Measurements from ENCODE around the gene FOXL2. TPM values are rescaled to one million over a fixed set of nuclear protein-coding genes. Genes with fewer than 3 reads are reported as not detected.

FOXL2 gene
- total RNA-seq, 1 donor from 2014 or later = 0.22 TPM

- Mint-ChIP-seq H3K36me3 (ENCODE audit: low read depth) (no peaks in the 10 kb centered on the region), H3K4me1 (ENCODE audit: low read depth) (peaks cover 5% of the 10 kb centered on the region), H3K27ac (ENCODE audit: unreplicated experiment) (no peak overlapping the region), H3K4me3 (ENCODE audit: unreplicated experiment) (no peak overlapping the region), H3K9me3 (ENCODE audit: low read depth) (no peaks in the 10 kb centered on the region), H3K27me3 (ENCODE audit: low read depth) (no peaks in the 10 kb centered on the region)
- DNase-seq (ENCODE audit: low spot score) = no peak
- TF ChIP-seq CTCF (IDR thresholded peaks at IDR 0.05) = no peak
Measured at GRCh38 chr3:138912237-138912636, 34.7 kb downstream of the FOXL2 start.

- TF ChIP-seq CTCF (IDR thresholded peaks at IDR 0.05) = no peak
- no peak for DNase-seq (ENCODE audit: low spot score)
- Mint-ChIP-seq H3K27me3 (ENCODE audit: low read depth) (no peaks in the 10 kb centered on the region), H3K4me1 (ENCODE audit: low read depth) (peaks cover 5% of the 10 kb centered on the region), H3K9me3 (ENCODE audit: low read depth) (no peaks in the 10 kb centered on the region), H3K36me3 (ENCODE audit: low read depth) (no peaks in the 10 kb centered on the region), H3K4me3 (ENCODE audit: unreplicated experiment) (no peak overlapping the region), H3K27ac (ENCODE audit: unreplicated experiment) (no peak overlapping the region)
Measured at GRCh38 chr3:138911621-138912020, 35.3 kb downstream of the FOXL2 start.

- no peak overlapping the region for H3K4me3 Mint-ChIP-seq (ENCODE audit: unreplicated experiment)
- no peak overlapping the region for H3K27ac Mint-ChIP-seq (ENCODE audit: unreplicated experiment)
- H3K36me3 Mint-ChIP-seq (ENCODE audit: low read depth) = no peaks in the 10 kb centered on the region
- no peaks in the 10 kb centered on the region for H3K27me3 Mint-ChIP-seq (ENCODE audit: low read depth)
- H3K9me3 Mint-ChIP-seq (ENCODE audit: low read depth) = no peaks in the 10 kb centered on the region
- DNase-seq (ENCODE audit: low spot score) = no peak
- peaks cover 2% of the 10 kb centered on the region for H3K4me1 Mint-ChIP-seq (ENCODE audit: low read depth)
- TF ChIP-seq CTCF (IDR thresholded peaks at IDR 0.05) = no peak
Measured at GRCh38 chr3:138909904-138910303, 37.0 kb downstream of the FOXL2 start.

- Mint-ChIP-seq H3K27me3 (ENCODE audit: low read depth) (no peaks in the 10 kb centered on the region), H3K36me3 (ENCODE audit: low read depth) (no peaks in the 10 kb centered on the region), H3K27ac (ENCODE audit: unreplicated experiment) (no peak overlapping the region), H3K4me3 (ENCODE audit: unreplicated experiment) (no peak overlapping the region), H3K9me3 (ENCODE audit: low read depth) (no peaks in the 10 kb centered on the region), H3K4me1 (ENCODE audit: low read depth) (no peaks in the 10 kb centered on the region)
- DNase-seq (ENCODE audit: low spot score) = no peak
- TF ChIP-seq CTCF (IDR thresholded peaks at IDR 0.05) = no peak
Measured at GRCh38 chr3:138908846-138909245, 38.1 kb downstream of the FOXL2 start.

- Mint-ChIP-seq H3K36me3 (ENCODE audit: low read depth) (no peaks in the 10 kb centered on the region), H3K27ac (ENCODE audit: unreplicated experiment) (no peak overlapping the region), H3K4me3 (ENCODE audit: unreplicated experiment) (no peak overlapping the region), H3K27me3 (ENCODE audit: low read depth) (no peaks in the 10 kb centered on the region), H3K9me3 (ENCODE audit: low read depth) (no peaks in the 10 kb centered on the region), H3K4me1 (ENCODE audit: low read depth) (no peaks in the 10 kb centered on the region)
- no peak for TF ChIP-seq CTCF (IDR thresholded peaks at IDR 0.05)
- no peak for DNase-seq (ENCODE audit: low spot score)
Measured at GRCh38 chr3:138907539-138907938, 39.4 kb downstream of the FOXL2 start.
